ENCODE measurements around the gene IRS2.

The IRS2 gene

DNA sequence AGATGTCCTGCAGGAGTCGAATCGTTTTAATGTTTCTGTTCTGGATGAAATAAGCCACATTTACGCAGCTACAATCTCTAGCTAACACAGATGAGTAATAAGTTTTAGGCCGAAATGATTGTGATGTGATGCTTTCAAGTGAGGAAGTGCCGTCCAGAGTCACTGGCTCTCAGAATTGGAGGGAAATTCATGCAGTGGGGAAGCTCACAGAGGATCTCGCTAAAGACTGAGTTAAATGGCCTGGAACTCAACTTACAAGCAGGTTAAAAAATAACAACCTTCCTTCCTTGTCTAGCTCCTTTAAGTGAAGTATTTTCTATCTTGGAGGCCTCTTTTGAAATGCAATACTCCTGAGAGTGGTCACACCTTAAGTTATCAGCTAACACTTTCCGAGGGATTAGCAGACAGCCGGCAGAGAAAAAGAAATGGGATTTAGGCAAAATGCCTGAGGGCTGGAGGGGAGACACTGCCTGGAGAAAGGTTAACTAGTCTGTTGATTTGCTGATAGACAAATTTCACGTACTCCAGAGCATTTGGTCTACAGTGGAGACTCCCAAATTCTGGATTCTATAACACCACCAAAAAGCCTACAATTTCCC, 74.2 kb downstream of the IRS2 start:
- in situ Hi-C loops (cut with HindIII; ENCODE audit: low sequenced_read_pairs) = no loop called here

DNA sequence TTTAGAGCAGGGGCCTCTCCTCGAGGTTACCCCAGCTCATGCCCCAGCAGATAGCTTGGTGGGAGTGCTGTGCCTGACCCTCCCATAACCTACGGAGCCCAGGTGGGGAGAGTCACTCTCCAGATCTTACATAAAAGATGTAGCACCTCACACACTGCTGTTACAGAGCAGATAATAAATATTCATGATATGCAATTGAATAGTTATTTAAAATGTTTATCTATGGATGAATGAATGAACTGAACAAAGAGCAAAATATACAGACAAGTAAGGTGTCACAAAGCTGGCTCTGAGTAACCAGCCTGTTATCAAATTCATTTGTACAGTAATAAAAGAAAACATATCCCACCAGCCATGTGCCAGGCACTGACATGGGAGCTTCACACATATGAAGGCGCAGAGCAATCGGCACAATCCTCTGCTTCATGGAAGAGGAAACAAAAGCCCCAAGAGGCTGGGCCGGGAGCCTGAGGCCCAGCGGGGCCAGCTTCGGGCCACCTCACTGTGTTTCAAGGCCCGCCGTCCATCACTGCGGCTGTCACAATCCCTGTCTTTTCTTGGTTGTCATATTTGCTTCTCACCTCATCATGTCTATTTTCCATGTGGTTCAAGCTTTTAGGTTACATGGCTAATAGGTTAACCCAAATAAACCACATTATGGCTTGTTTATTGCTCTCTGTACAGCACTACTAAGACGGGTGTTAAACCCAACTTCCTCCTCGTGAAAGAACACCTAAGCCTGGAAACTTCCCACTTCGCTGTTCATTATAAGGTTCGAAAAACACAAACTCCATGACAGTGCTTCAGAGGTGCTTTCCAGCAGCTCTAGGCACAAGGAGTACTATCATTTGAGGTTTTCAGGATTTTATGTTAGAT, 78.4 kb downstream of the IRS2 start:
- in situ Hi-C loops (cut with HindIII; ENCODE audit: low sequenced_read_pairs) = no loop called here

DNA sequence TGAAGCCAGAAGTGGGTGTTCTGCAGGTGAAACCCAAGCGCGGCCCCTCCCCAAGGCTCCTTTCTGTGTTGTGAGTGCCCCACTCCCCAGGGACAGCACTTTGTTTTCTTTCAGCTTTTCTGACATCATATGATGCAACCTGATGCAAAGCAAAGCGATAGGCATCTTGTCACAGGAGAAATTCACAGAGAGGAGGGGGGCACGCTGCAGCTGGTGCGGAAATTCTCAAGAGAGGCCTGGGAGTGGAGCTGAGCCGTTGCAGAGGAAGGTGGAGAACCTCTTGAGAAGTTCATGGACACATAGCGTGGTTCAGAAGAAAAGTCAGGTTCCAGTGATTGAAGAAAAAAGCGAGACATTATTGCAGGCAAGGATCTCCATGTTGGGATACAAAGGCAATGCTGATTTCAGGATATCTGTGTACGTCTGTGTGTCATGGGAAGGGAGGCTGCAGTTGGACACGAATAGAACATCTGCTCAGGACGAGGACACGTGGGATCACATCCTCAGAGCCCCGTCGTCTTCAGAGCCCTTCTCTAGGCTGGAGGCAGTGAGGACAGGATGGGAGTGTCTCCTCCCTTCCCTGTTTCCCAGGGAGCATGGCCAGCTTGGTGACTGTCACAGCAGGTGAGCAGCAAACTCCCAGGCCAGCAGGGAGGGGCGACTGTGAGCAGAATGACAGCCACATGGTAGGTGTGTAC, 79.2 kb downstream of the IRS2 start:
- in situ Hi-C loops (cut with HindIII; ENCODE audit: low sequenced_read_pairs) = no loop called here

DNA sequence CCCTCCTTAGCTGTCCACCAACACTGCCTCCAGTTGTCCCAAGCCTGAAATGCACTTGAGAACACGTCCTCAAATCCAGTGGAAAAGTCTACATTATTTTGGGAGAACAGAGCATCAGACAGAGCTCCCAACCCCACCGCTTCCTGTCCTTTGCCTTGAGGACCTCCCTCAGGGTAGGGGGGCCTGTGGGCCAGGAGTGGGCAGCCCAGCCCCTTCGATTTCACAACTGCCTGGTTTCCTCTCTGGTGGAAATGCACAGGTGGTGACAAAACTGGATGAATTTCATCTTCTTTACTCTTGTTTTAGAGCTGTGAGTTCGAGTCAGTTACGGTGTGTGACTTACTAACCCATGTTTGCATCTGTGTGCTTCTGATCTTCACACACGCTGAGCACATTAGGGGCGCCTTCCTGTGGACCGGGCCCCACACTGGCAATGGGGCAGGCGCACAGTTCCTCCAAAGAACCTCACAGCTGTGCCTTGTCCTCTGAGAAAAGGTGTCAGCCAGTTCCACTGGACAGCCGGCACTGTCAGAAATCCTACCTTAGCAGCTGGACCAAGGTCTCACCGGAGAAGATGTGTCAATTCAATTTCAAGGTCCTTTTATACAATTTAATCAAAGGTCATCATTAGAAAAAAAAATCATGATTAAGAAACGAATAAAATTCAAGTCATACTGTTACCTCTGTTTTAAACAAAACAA, 80.2 kb downstream of the IRS2 start:
- in situ Hi-C loops (cut with HindIII; ENCODE audit: low sequenced_read_pairs) = no loop called here

DNA sequence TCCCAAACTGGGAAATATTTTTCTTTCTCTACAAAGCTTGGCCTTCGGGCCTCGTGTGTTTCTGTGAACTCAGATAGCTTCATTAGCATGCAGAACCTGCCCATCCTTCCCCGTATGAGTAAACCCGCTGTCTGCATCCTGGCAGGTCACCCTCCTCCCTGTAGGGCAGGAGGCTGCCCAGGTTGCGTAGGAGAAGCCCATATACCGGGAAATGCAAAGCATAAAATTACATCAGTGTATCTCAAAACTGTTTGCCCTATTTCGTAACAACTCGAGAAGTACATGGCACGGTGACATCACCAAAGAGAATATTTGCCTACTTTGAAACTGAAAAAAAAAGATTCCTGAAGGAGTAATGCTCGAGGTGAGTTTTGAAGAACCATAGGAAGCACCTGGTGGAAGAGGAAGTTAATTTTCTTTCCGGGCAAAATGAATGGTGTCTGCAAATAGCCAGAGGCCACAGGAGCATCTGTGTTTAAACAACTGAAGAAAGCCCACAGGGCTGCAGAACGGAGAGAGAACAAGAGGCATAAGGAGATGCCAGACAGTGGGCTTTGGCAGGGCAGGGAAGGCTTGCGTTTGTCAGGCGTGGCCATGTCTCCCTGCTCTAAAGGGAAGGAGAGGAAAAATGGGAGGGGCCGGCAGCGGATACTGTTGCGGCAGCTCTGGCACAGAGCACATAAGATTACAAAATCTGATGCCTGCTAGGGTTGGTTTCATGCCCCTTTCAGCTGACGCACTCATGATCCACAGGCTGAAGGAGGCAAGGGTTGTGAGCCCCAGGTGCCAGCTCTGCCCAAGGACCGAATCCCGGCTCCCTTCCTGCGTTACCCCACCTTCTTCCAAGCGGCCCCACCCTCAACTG, 81.4 kb downstream of the IRS2 start:
- in situ Hi-C loops (cut with HindIII; ENCODE audit: low sequenced_read_pairs) = no loop called here

DNA sequence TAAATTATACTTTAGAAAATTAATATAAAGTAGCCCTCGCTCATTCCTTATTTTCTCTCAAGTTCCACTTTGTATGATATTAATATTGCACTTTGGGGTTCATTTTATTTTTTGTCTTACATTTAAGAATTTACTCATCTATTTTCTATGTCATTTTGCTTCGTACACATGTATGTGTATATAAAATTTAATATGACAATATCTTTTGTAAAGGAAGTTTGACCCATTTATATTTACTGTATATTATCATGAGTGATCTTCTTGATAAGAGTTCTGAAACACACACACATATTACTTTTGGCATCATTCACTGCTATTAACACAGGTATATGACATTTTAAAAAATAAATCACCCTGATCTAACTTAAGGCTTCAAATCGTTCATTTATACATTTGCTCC, 83.1 kb downstream of the IRS2 start:
- in situ Hi-C loops (cut with HindIII; ENCODE audit: low sequenced_read_pairs) = no loop called here

Measured in DLD1 (cell line).